NOMO-1 treated with dmso at 0.1 percent for 144 hours (cell line): ENCODE data around the gene OMA1.

Source experiments
- DNase-seq: peaks from one replicate; lab custom pipeline; 2025; ENCODE audit not compliant: unreplicated experiment; lab: John Stamatoyannopoulos, UW

OMA1 gene

DNA sequence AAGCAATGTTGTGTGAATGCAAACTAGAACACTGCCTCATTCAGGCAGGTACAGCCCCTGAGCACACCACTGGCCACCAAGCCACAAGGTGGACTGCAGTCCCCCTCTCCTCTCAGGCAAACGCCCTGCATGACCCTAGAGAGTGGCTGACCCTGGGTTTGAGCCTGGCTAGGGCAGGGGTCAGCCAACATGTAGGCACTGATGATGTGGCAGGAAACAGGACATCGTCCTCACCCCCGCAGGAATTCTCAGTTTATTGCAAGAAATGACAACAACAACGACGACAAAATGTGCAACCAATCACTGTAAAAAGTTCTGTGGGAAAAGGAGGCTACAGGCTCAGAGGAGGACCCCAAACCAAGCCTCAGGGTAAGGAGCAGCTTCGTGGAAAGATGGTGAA is 81.3 kb downstream of the OMA1 start:
- DNase-seq, result no peak

DNA sequence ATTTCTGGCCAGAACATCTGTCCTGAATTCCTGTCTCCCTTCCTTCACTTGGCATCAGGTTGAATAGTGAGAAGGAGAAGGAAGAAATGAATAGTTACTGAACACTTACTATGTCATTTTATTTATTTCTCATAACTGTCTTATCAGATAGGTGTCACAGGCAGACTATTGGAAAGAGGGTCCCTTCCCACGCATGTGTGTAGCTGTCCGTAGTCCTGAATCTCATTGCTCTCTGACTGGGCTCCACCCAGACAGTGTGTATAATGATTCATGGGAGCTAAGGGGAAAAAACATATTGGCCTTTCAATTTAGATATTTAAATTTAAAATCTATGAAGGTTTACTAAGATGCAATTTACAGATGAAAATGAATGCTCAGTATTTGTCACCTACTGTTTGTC is 86.1 kb downstream of the OMA1 start:
- no peak for DNase-seq

DNA sequence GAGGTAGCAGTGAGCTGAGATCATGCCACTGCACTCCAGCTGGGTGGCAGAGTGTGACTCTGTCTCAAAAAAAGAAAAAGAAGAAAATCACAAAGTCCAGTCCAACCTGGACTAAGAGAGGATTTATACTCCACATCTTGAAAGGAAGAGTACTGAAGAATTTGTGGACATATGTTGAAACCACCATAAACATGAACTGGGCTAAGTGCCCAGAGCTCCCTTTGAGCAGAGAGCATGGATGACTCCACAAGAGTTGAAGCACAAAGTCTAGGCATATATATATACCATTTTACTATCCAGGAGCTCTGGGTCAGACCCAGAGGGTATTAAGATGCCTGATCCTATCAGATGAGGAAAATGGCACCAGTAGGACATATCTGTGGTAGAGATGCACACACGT is 86.6 kb downstream of the OMA1 start:
- no peak for DNase-seq

DNA sequence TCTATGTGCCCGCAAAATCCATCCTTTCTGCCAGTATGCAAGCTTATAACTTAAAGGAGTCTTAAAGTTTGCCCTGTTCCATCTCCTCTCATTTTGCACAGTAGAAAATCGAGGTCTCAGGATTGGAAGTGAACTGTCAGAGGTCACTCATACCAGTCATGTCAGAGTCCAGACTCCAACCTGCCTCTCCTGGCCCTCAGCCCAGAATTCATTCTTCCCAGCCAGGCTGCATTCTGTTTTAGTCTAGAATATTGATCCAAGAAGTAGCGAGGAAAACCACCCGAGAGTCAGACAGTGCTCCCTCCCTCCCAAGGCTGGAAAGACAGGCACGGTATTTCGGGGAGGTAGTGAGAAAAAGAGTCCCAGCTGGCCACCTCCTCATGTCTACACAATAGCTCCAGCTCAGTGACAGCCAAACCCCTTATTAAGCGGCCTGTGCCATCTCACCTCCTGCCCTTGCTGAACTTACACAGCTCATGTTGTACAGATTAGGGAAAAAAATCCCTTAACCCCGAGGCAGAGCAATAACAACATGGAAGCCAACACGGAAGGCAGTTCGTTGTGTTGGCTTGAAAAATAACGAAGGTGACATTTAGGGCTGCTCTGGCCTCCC is 89.4 kb downstream of the OMA1 start:
- DNase-seq, result no peak

DNA sequence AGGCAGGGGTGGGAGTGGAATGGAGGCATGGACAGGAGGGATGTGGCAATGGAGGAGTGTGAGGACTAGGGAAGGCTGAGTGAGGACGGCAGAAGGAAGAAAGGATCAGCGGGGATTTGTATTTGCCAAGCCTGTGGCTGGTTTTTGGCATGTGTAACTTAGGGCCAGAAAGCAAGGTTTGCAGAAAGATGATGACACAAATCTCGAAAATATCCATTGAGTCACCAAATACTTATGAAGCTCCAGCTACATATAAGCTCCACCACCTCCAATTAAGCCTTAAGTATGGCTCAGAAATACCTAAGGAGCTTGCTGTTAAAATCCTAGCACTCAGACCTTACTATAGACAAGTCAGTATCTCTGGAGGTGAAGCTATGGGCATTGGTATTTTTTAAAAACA is 90.1 kb downstream of the OMA1 start:
- no peak for DNase-seq

DNA sequence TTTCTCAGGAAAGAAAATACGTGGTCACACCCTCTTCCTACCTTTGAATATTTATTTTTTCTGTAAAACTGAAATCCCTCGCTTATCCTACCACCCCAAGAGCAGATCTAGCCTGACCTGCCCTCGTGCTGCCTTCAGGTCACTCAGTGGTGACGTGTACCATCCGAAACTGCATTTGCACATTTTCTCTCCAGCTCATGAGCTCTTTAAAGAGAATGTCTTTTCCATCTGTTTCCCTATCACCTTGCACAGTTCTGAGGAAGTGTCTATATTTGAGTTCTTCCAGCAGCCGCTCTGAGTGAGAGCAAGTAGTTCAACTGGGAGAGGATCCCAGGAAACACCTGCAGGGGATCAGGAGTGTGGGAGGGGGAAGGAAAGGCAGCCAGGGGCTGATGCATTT is 91.7 kb downstream of the OMA1 start:
- DNase-seq, result no peak

DNA sequence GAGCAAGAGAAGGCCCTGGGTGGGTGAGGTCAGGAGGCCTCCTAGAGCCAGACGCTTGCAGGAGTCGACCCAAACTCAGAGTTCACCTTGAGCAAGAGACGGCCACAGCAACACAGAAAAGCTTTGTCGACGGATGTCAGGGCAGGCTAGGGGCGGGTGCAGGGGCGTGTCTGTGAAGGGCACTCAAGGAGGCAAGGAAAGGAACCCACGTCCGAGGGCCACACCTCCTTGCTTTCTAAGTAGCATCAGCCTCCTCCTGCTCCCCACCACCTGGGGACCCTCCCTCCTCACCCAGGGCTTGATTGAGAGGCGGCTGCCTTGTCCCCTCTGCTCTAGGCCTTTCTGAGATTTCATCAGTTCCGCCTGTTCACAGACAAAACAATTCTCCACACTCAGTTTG is 92.1 kb downstream of the OMA1 start:
- no peak for DNase-seq

DNA sequence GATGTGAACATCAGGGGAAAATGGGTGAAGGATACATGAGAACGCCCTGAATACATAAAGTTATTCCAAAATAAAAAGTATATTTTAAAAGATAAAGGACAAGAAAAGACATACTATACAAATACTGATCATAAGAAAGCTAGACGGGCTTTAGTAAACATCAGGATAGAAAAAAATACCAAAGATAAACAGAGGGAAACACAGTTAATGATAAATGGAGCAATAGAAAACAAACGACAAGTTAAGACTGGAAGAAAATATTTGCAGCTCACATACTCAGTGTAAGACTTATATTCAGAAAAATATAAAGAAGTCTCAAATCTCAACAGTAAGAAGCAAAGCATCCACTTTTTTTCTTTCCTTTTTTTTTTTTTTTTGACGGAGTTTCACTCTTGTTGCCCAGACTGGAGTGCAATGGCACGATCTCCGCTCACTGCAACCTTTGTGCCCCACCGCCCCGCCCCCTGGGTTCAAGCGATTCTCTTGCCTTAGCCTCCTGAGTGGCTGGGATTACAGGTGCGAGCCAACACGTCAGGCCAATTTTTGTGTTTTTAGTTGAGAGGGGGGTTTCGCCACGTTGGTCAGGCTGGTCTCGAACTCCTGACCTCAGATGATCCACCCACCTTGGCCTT is 94.8 kb downstream of the OMA1 start:
- no peak for DNase-seq

DNA sequence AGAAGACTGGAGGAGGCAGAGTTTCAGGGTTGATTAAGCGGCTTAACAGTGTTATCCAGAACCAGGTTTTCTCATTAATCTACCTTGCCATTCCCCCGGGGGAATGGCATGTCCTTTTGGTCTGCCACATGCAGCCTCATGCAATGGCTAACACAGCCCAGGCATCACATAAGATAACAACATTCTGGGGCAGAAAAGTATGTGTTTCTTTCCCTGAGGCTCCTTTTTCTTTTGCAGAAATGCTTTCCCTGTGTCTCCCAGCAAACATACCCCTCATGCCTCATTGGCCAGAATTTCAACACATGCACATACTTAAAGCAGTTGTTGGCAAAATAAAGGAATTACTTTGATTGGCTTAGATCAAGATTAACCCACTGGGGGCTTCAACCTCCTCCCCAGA is 98.6 kb downstream of the OMA1 start:
- DNase-seq, result no peak

DNA sequence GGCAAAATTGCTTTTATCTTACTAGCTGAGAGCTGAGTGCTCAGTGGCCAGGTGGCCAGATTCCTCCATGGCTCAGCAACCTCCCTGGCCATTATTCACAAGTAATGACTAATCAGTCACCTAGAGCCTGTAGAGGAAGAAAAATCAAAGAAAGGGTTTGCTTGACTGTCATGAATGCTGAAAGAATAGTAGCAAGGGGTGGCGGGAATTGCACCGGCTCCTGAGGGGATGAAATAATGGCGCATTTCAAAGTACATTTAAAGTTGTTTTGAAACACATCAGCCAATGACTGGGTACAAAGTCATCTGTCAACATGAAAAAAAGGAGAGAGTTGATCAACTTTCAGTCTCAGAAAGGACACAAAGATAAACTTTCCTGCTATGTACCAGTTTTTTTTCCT is 99.5 kb downstream of the OMA1 start:
- no peak for DNase-seq

DNA sequence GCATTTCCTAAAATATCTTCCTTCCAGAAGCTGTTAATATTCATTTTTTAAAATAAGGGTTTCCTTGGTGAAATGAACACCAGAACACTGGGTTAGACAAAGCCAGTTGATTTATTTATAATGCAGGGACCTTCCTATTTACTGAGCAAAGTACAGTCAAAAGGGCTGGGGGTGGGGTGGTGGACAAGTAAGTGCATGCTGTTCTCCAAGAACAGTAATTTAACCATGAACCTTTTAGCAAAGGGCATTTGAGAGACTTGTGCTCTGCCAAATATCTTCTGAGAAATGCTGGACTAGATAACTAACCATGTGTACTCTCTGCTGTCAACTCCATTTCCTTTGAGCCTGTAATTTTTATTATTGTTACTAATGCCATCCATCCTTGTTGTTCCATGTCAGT is 100.2 kb downstream of the OMA1 start:
- DNase-seq, result no peak

DNA sequence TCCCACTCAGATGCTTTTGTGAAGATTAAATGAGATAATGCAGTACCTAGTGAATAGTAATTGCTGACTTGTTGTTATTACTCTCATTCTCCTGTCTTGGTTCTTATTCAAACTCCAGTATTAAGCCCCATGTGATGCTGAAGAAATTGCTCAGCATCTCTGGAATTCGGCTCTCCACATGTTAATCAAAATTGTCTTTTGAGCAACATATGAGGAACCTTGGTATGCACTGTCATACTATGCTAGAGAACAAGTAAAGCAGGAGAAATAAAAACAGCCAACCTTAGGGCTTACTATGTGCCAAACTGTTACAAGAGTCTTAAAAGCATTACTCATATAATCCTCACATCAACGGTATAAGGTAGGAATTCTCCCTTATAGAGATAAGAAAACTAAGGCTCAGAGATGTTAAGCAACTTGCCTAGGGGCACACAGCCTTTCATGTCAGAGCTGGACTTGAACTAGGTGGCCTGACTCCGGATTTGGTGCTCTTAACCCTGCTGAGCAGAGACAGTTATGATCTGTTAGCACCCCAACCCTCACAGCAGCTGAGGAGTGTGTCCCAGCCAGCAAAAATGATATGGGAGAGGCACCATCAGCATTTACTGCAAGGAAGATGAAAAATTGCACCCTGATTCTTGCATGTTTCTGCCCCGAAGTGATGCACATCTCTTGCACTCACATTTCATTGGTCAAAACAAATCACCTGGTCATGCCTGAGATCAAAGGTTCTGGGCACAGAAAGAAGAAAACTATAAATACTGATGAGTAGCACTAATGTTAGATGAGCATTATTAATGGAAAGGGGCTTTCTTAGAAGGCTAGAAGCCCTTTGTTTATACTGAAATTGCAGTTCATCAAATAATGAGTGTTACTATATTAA is 102.3 kb downstream of the OMA1 start:
- no peak for DNase-seq

DNA sequence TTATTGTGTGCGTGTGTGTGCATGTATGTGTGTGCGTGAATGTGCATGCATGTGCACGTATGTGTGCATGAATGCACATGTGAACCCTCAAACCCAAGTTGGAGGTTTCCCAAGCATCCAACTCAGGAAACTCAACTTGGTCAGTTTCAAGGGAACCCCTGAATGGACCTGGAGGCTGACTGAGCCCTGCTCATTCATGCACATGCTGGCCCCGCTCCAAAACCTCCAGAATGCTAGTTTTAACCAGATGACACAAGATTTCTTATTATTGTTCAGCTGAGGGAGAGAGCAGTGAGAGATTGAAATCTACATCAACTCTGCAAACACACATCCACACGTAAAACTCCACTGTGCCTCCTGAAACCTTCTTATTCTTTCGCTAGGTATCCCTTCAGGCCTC is 104.4 kb downstream of the OMA1 start:
- DNase-seq, result no peak

DNA sequence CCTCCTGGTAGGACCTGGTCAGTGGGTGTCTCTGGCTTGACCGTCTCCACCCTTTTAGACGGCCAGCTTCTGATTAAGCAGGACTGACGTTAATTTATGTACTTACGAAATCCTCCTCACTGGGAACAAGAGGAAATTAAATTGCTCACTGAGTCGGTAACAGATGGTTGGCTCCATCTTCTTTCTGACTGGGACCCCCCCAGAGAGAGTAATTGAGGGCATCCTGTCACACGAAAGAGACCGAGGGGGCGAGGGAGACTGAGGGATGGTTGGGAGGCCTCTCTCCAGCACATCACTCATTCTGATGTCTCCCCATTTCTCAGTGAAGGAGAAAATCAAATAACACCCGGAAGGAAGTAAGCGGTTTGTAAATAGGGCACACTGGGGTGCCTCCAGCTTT is 104.8 kb downstream of the OMA1 start:
- no peak for DNase-seq

DNA sequence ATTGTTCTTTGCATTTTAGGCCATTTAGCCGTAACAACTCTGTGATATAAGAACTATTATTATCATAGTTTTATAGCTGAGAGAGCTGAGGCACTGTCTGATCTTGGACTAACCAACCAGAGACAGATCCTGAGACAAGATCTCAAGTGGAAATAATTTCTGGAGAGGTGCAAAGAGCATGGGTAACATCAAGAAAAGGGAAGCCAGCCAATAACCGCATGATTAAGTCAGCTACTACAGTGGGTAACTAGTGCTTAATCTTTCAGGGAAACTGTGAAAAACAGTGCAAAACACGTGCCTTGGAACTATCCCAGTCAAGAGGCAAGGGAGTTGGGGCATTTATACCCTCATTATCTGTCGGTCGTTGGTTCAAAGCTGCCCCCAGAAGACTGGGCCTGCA is 105.8 kb downstream of the OMA1 start:
- DNase-seq, result no peak

DNA sequence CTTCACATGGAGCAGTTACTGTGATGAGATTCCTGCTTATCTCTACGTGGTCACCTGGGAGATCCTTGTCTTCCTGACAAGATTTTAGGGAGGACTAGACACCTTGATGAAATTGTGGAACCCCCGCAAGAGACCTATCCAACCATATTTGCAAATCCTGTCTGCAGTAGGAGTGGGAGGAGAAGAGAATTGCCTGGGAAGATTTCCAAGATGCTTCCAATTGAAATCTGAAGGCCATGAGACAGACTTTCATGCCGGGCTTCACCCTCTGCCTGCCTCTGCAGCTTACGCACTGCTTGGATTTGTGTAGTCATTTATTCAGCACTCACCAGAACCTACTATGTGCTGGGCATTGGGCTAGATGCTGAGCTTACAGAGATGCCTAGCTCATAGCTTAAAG is 106.6 kb downstream of the OMA1 start:
- DNase-seq, result no peak

DNA sequence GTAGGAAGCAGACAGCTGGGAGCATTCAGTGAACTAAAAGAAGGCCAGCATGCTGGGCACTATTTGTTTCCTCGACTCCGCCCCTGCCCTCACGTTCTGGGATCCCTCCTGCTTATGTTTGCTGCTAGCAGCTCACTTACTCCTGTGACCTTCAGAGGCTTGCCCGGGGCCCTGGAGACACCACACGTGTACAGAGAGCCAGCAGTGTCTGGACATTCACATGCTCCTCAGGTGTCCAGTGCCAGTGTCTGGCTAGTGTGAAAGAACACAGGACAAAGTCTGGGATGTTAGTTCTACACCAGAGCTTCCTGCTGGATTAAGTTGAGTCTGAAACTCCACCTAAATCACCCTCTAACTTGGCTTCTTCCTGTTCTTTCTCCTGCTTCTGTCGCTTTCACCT is 108.1 kb downstream of the OMA1 start:
- no peak for DNase-seq

DNA sequence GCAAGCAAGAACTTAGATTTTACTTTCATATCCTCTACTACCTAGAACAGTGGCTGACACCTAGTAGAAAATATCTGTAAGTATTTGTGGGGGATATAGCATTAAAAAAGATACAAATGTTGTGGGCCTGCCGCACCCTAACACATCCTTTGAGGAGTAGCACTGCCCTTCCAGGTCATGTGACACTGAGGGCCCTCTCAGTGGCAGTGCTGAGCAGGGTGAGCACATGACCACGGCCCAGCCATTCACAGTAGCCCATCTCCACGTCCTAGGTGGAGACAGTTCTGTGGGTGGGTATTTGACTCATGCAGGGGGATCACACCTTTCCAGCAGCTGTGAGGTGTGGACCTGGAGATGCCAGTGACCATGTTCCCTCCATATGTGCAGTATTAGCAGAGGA is 108.9 kb downstream of the OMA1 start:
- DNase-seq, result no peak

DNA sequence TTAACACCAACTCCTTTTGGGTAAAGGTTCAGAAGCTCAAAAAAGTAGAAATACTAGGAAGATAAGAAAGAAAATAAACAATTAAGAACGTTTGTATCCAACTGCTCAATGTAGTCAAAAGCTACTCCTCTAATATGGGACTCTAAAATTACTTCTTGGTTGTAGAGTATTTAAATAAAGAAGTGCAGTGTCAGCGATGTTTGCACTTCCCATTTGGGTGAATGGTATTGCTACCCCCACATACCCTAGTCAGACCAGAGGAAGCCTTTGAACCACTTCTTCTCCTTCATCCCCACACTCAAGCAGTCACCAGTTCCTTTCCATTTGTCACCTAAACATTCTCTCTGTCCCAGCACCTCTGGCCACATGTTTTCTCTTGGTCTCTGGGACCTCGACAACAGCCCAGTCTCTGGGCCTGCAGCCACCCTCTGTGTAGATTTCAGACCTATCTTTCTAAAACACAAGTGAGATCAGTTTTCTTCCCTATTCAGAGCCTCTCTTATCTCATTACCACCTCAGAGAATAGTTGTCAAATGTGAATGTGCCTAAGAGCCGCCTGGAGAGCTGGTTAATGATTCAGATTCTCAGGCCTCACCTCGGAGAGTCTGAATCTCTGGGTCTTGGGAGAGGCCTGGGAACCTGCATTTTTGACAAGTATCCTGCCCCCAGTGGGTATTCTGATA is 109.8 kb downstream of the OMA1 start:
- DNase-seq, result no peak

DNA sequence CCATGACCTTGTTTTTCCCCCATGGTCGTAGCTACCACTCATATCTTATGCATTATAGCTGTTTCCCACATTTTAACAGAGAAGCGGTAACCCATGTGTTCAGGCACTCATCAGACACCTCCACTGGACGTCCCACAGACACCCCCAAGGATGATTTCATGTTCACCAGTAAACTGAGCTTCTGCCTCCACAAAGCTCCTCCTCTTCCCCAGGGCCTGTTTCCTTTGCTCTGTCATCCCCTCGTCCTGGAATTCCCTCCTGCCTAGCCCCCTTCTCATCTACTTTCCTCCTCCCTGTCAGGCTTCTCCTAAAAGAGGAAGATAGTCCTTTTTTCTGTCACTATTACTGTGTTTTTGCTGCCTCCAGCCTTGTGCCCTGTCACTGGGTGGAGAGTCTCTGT is 111.2 kb downstream of the OMA1 start:
- no peak for DNase-seq

DNA sequence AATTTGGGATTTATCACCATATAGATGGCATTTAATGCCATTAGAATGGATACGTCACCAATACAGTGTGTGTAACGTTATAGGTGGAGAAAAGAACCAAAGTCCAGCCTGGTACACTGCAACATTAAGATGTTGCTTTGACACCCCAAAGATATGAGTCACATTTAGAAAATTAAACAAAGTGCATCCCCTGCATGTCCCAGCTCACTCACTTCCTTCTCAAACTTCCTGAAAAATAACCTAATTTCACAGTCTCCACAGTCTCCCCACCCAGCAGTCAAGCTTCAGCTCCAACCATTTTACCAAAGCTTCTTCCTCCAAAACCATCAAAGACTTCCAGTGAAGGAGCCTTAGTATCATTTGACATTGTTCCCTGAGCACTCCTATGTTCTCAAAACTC is 111.9 kb downstream of the OMA1 start:
- no peak for DNase-seq

DNA sequence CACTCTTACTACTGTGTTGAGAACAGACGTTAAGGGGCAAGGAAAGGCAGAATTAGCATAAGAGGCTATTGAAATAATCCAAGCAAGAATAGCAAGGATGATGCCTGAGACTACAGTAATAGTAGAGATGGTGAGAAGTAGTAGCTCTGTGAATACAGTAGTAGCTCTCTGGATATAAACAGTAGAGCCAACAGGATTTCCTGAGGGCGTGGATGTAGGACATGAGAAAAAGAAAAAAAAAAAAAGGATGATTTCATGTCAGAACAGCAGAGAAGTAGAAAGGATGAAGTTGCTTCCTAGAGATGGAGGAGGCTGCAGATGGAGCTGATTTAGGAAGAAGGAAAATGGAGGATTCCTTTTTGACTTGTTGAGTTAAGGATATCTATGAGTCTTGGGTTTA is 112.3 kb downstream of the OMA1 start:
- no peak for DNase-seq
